ENCODE results near the gene GMPPA.
A peak's percentile ranks its signal among the peaks of the same experiment; 100 is the strongest.

GMPPA gene

GRCh38 chr2:219486380-219486959, 12.2 kb upstream of the GMPPA start:
- no peak for DNase-seq (ENCODE audit: low spot score)

- no peak for DNase-seq (ENCODE audit: low spot score)
Measured at GRCh38 chr2:219488149-219488843, 10.4 kb upstream of the GMPPA start.

- DNase-seq (ENCODE audit: low spot score): no peak
Measured at GRCh38 chr2:219488844-219489194, 9.9 kb upstream of the GMPPA start.

- no peak for DNase-seq (ENCODE audit: low spot score)
Measured at GRCh38 chr2:219489315-219489714, 9.4 kb upstream of the GMPPA start.

- no peak for DNase-seq (ENCODE audit: low spot score)
Measured at GRCh38 chr2:219490186-219490585, 8.5 kb upstream of the GMPPA start.

- no peak for DNase-seq (ENCODE audit: low spot score)
Measured at GRCh38 chr2:219490600-219491130, 8.0 kb upstream of the GMPPA start.

GRCh38 chr2:219491278-219491963, 7.3 kb upstream of the GMPPA start:
- no peak for DNase-seq (ENCODE audit: low spot score)

GRCh38 chr2:219492575-219492974, 6.1 kb upstream of the GMPPA start:
- DNase-seq (ENCODE audit: low spot score): no peak

- no peak for DNase-seq (ENCODE audit: low spot score)
Measured at GRCh38 chr2:219493086-219493485, 5.6 kb upstream of the GMPPA start.

GRCh38 chr2:219494952-219495530, 3.6 kb upstream of the GMPPA start:
- no peak for DNase-seq (ENCODE audit: low spot score)

GRCh38 chr2:219495531-219496122, 3.1 kb upstream of the GMPPA start:
- peak; percentile 54 for DNase-seq (ENCODE audit: low spot score)

- no peak for DNase-seq (ENCODE audit: low spot score)
Measured at GRCh38 chr2:219496247-219496824, 2.4 kb upstream of the GMPPA start.

GRCh38 chr2:219496825-219497494, 1.7 kb upstream of the GMPPA start:
- DNase-seq (ENCODE audit: low spot score): no peak

GRCh38 chr2:219497495-219498279, 1.0 kb upstream of the GMPPA start:
- DNase-seq (ENCODE audit: low spot score): peak; percentile 15

- DNase-seq (ENCODE audit: low spot score): no peak
Measured at GRCh38 chr2:219499058-219499307, 292 bp downstream of the GMPPA start.

- DNase-seq (ENCODE audit: low spot score): no peak
Measured at GRCh38 chr2:219499555-219499954, 864 bp downstream of the GMPPA start.

GRCh38 chr2:219500135-219500534, 1.4 kb downstream of the GMPPA start:
- no peak for DNase-seq (ENCODE audit: low spot score)

GRCh38 chr2:219501849-219502248, 3.2 kb downstream of the GMPPA start:
- no peak for DNase-seq (ENCODE audit: low spot score)

- DNase-seq (ENCODE audit: low spot score): no peak
Measured at GRCh38 chr2:219502618-219503017, 3.9 kb downstream of the GMPPA start.

GRCh38 chr2:219505585-219505984, 6.9 kb downstream of the GMPPA start:
- DNase-seq (ENCODE audit: low spot score): no peak

Data from CD4-positive, alpha-beta T cell treated with Interleukin-15 for 4 hours (primary cell).